OCI-LY3 (cell line): Measurements from ENCODE around the gene PKD2L2.
"Not testable (repeated sequence)": the region's sequence is repeated elsewhere in the genome, so short reads cannot be mapped to it uniquely, and the experiment has no call there.

Source experiments
- H2AFZ ChIP-seq: fragments of 200-600, 300-600 bp; shearing (Covaris generic); 2 replicates; pipeline ENCODE4 v1.6.0; 2014; ENCODE audit warnings: antibody characterized with exemption, low read depth, low read length
- H3K27ac ChIP-seq: fragments of 200-600, 300-600 bp; sonication (generic); 2 replicates; pipeline ENCODE4 v1.5.1; 2014; ENCODE audit warnings: mild to moderate bottlenecking, low read length, moderate library complexity, mixed read lengths
- H3K27me3 ChIP-seq: fragments of 200-600, 300-600 bp; sonication (generic); 2 replicates; pipeline ENCODE4 v1.6.1; 2014; ENCODE audit warnings: low read depth, low read length, mixed read lengths
- H3K36me3 ChIP-seq: fragments of 200-600, 300-600 bp; sonication (generic); replicated peaks from 2 replicates; pipeline ENCODE3; 2014; ENCODE audit warnings: low read depth, low read length, mixed read lengths
- H3K4me1 ChIP-seq: fragments of 300-600, 200-600 bp; sonication (generic); 2 replicates; pipeline ENCODE4 v1.6.1; 2014; ENCODE audit warnings: low read length, mixed read lengths
- H3K4me2 ChIP-seq: fragments of 200-600, 300-600 bp; sonication (generic); 2 replicates; pipeline ENCODE4 v1.6.1; 2014; ENCODE audit warnings: low read length, mixed read lengths
- H3K4me3 ChIP-seq: fragments of 300-600, 200-600 bp; sonication (generic); 2 replicates; pipeline ENCODE4 v1.5.1; 2014; ENCODE audit warnings: antibody characterized with exemption, mild to moderate bottlenecking, low read length, moderate library complexity
- H3K79me2 ChIP-seq: fragments of 300-600, 200-600 bp; shearing (Covaris generic); 2 replicates; pipeline ENCODE4 v1.6.1; 2014; ENCODE audit warnings: mild to moderate bottlenecking, low read length, mixed read lengths
- H3K9ac ChIP-seq: fragments of 300-600, 200-600 bp; shearing (Covaris generic); 2 replicates; pipeline ENCODE4 v1.6.0; 2014; ENCODE audit warnings: mild to moderate bottlenecking, low read length, moderate library complexity
- H3K9me3 ChIP-seq: fragments of 200-600, 300-600 bp; shearing (Covaris generic); 2 replicates; pipeline ENCODE4 v1.6.1; 2014; ENCODE audit warnings: low read length, mixed read lengths; ENCODE audit not compliant: insufficient read depth
- H4K20me1 ChIP-seq: fragments of 200-600, 300-600 bp; sonication (generic); 2 replicates; pipeline ENCODE4 v1.6.1; 2016; ENCODE audit warnings: low read length, mixed read lengths; ENCODE audit not compliant: insufficient read depth
- EZH2phosphoT487 ChIP-seq: fragments of 200-600 bp; shearing (Covaris generic); IDR thresholded peaks from 2 replicates; pipeline ENCODE4 v1.6.1; 2018; ENCODE audit warnings: antibody characterized with exemption, mixed run types, low read depth
- TF ChIP-seq, protein P1 (sequence below): fragments of 200-600, 300-600 bp; sonication (generic); IDR thresholded peaks from 2 replicates; pipeline ENCODE4 v1.5.1; 2014; ENCODE audit warnings: antibody characterized with exemption, low read length, low read depth

PKD2L2 gene

GRCh38 chr5:137858223-137858916, 30.9 kb upstream of the PKD2L2 start:
- H3K9me3 ChIP-seq = no peaks in the 10 kb centered on the region
- H3K27ac ChIP-seq = no peak overlapping the region
- no peaks in the 10 kb centered on the region for H3K27me3 ChIP-seq
- H3K36me3 ChIP-seq = no peaks in the 10 kb centered on the region
- no peak overlapping the region for H3K9ac ChIP-seq
- peak overlapping the region; percentile 15; the same call in 1 of the 2 replicates for H3K4me3 ChIP-seq
- TF ChIP-seq, protein P1, sequence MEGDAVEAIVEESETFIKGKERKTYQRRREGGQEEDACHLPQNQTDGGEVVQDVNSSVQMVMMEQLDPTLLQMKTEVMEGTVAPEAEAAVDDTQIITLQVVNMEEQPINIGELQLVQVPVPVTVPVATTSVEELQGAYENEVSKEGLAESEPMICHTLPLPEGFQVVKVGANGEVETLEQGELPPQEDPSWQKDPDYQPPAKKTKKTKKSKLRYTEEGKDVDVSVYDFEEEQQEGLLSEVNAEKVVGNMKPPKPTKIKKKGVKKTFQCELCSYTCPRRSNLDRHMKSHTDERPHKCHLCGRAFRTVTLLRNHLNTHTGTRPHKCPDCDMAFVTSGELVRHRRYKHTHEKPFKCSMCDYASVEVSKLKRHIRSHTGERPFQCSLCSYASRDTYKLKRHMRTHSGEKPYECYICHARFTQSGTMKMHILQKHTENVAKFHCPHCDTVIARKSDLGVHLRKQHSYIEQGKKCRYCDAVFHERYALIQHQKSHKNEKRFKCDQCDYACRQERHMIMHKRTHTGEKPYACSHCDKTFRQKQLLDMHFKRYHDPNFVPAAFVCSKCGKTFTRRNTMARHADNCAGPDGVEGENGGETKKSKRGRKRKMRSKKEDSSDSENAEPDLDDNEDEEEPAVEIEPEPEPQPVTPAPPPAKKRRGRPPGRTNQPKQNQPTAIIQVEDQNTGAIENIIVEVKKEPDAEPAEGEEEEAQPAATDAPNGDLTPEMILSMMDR = no peak
- TF ChIP-seq EZH2phosphoT487 = no peak
- H4K20me1 ChIP-seq = no peaks in the 10 kb centered on the region
- H3K79me2 ChIP-seq = no peaks in the 10 kb centered on the region
- peaks cover 20% of the 10 kb centered on the region for H3K4me1 ChIP-seq
- peak overlapping the region; percentile 67 for H3K4me2 ChIP-seq
- H2AFZ ChIP-seq = no peak overlapping the region

GRCh38 chr5:137858954-137859353, 30.3 kb upstream of the PKD2L2 start:
- Histone ChIP-seq H3K4me2 (no peak overlapping the region), H3K9ac (no peak overlapping the region), H2AFZ (no peak overlapping the region), H3K4me3 (no peak overlapping the region), H4K20me1 (no peaks in the 10 kb centered on the region), H3K9me3 (no peaks in the 10 kb centered on the region), H3K4me1 (peaks cover 20% of the 10 kb centered on the region), H3K27ac (no peak overlapping the region), H3K36me3 (no peaks in the 10 kb centered on the region), H3K79me2 (no peaks in the 10 kb centered on the region), H3K27me3 (no peaks in the 10 kb centered on the region)
- TF ChIP-seq, protein P1 = no peak
- TF ChIP-seq EZH2phosphoT487 = no peak

DNA sequence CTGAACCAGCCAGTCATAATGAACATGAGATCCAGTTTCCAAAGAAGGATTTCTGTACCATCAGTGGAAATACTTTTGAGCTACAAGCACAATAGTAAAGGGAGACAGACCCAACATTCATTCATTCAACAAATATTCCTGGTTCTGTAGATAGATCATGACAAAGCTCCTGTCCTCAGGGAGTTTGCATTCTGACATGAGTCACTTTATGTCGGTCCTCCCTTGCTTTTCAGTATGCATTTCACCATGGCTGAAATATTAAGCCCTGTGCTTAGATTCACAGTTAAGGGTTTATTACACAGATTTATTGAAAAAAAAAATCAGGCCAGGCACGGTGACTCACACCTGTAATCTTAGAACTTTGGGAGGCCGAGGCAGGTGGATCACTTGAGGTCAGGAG, 27.0 kb upstream of the PKD2L2 start:
- Histone ChIP-seq H3K79me2 (no peaks in the 10 kb centered on the region), H3K9ac (no peak overlapping the region), H3K9me3 (no peaks in the 10 kb centered on the region), H3K4me1 (peaks cover 16% of the 10 kb centered on the region), H3K4me2 (no peak overlapping the region), H3K36me3 (no peaks in the 10 kb centered on the region), H3K4me3 (no peak overlapping the region), H3K27me3 (no peaks in the 10 kb centered on the region), H2AFZ (no peak overlapping the region), H3K27ac (no peak overlapping the region), H4K20me1 (no peaks in the 10 kb centered on the region)
- TF ChIP-seq, protein P1 = no peak
- no peak for TF ChIP-seq EZH2phosphoT487

- not testable (repeated sequence) for H3K27ac ChIP-seq, H3K36me3 ChIP-seq, H3K4me1 ChIP-seq, H3K4me2 ChIP-seq, H3K9me3 ChIP-seq, H3K4me3 ChIP-seq, H3K27me3 ChIP-seq, H3K9ac ChIP-seq, H2AFZ ChIP-seq, H4K20me1 ChIP-seq, H3K79me2 ChIP-seq
Observed at GRCh38 chr5:137863653-137864052, 25.6 kb upstream of the PKD2L2 start.
